HepG2 (cell line): ENCODE measurements around the gene GRIN3B. TPM values are rescaled to one million over a fixed set of nuclear protein-coding genes. Genes with fewer than 3 reads are reported as not detected.

ENCODE experiments used
- CENPBD1 ChIP-seq: sonication (generic); formaldehyde crosslinking; IDR thresholded peaks from 2 replicates; pipeline ENCODE4 v1.8.0; 2022; ENCODE audit warnings: missing genetic modification reagents, low read depth, mild to moderate bottlenecking, borderline replicate concordance
- EED ChIP-seq: sonication (generic); formaldehyde crosslinking; IDR thresholded peaks from 2 replicates; pipeline ENCODE4 v1.5.0; 2020; ENCODE audit warnings: mild to moderate bottlenecking, missing genetic modification reagents
- IKZF1 ChIP-seq: fragments of 450-650 bp; IDR thresholded peaks from 2 replicates; pipeline ENCODE4 v1.7.1; 2016
- NR3C1 ChIP-seq: sonication (generic); formaldehyde crosslinking; IDR thresholded peaks from 2 replicates; pipeline ENCODE4 v1.4.0; 2020; ENCODE audit warnings: missing genetic modification reagents
- PAWR ChIP-seq: sonication (generic); formaldehyde crosslinking; IDR thresholded peaks from 2 replicates; pipeline ENCODE4 v1.4.0; 2020; ENCODE audit warnings: missing genetic modification reagents, mild to moderate bottlenecking, borderline replicate concordance
- SIN3A ChIP-seq: IDR thresholded peaks from 2 replicates; pipeline ENCODE4 v1.6.1; 2011; ENCODE audit warnings: low read depth, mild to moderate bottlenecking, control low read depth, low read length, borderline replicate concordance
- SMAD9 ChIP-seq: sonication (generic); formaldehyde crosslinking; IDR thresholded peaks from 2 replicates; pipeline ENCODE4 v1.5.1; 2020; ENCODE audit warnings: mild to moderate bottlenecking, missing genetic modification reagents
- SRSF9 ChIP-seq: fragments of 200-400 bp; formaldehyde crosslinking; IDR thresholded peaks from 2 replicates; pipeline ENCODE4 v1.6.1; 2018; ENCODE audit warnings: borderline replicate concordance, mild to moderate bottlenecking, low read depth, low read length; ENCODE audit not compliant: insufficient read depth, poor library complexity, severe bottlenecking
- THAP9 ChIP-seq: sonication (generic); formaldehyde crosslinking; IDR thresholded peaks from 2 replicates; pipeline ENCODE4; 2020; ENCODE audit warnings: missing genetic modification reagents, mild to moderate bottlenecking, borderline replicate concordance
- TMF1 ChIP-seq: sonication (generic); formaldehyde crosslinking; IDR thresholded peaks from 2 replicates; pipeline ENCODE4 v1.8.1; 2022; ENCODE audit warnings: low read depth, missing genetic modification reagents
- XRCC5 ChIP-seq: fragments of 200-400 bp; formaldehyde crosslinking; optimal IDR thresholded peaks from 2 replicates; pipeline ENCODE3; 2017; ENCODE audit warnings: mild to moderate bottlenecking, low read length
- ZBTB10 ChIP-seq: sonication (generic); formaldehyde crosslinking; IDR thresholded peaks from 2 replicates; pipeline ENCODE4 v1.4.0; 2020; ENCODE audit warnings: missing genetic modification reagents, borderline replicate concordance
- ZBTB46 ChIP-seq: sonication (generic); formaldehyde crosslinking; IDR thresholded peaks from 2 replicates; pipeline ENCODE4 v1.4.0; 2020; ENCODE audit warnings: mild to moderate bottlenecking, missing genetic modification reagents, borderline replicate concordance
- ZNF432 ChIP-seq: sonication (generic); formaldehyde crosslinking; IDR thresholded peaks from 2 replicates; pipeline ENCODE4 v1.5.0; 2020; ENCODE audit warnings: missing genetic modification reagents, mild to moderate bottlenecking, borderline replicate concordance
- ZNF510 ChIP-seq: sonication (generic); formaldehyde crosslinking; IDR thresholded peaks from 2 replicates; pipeline ENCODE4 v1.4.0; 2020; ENCODE audit warnings: low read depth, mild to moderate bottlenecking, missing genetic modification reagents
- ZNF567 ChIP-seq: sonication (generic); formaldehyde crosslinking; IDR thresholded peaks from 2 replicates; pipeline ENCODE4 v1.8.1; 2023; ENCODE audit warnings: mild to moderate bottlenecking, missing genetic modification reagents, borderline replicate concordance
- ZNF597 ChIP-seq: sonication (generic); formaldehyde crosslinking; IDR thresholded peaks from 2 replicates; pipeline ENCODE4 v1.5.0; 2020; ENCODE audit warnings: missing genetic modification reagents
- ZNF761 ChIP-seq: sonication (generic); formaldehyde crosslinking; conservative IDR thresholded peaks from 2 replicates; pipeline ENCODE4 v1.4.0; 2020; ENCODE audit warnings: mild to moderate bottlenecking, missing genetic modification reagents
- ZNF841 ChIP-seq: sonication (generic); formaldehyde crosslinking; IDR thresholded peaks from 2 replicates; pipeline ENCODE4 v1.8.1; 2023; ENCODE audit warnings: missing genetic modification reagents, borderline replicate concordance
- polyA plus RNA-seq, 8 experiments: library from polyadenylated mRNA; depleted of rRNA in 3 of 8; stranded (reverse) in 7 of 8; unstranded in 1 of 8; fragments of >200 nt; fragmentation: Illumina TruSeq in 4 of 8; extraction: Trizol in 4 of 8; gene quantifications; 2 replicates each; pipeline versions ENCODE4 v1.2.1 to v1.2.3, GENCODE V29; 2011 to 2016; ENCODE audit warnings: low read depth in 4 of 8, missing spikeins in 1 of 8, mixed read lengths in 1 of 8; ENCODE audit not compliant: insufficient read depth in 1 of 8
- total RNA-seq, 5 experiments: library from RNA; depleted of rRNA; stranded (reverse); fragments of >200 nt; fragmentation: Illumina TruSeq; extraction: Trizol; gene quantifications; 2 replicates each; pipeline ENCODE4 v1.2.3, GENCODE V29; 2016; ENCODE audit warnings: low read depth in 1 of 5

Gene GRIN3B
- total and polyA plus RNA-seq, 2 of the 13 experiments (the other 11 are each of a cell fraction or from before 2014, with no cell fraction given): 0.07 to 0.20 TPM

GRCh38 chr19:1025960-1026782 is 26.0 kb downstream of the GRIN3B start, which contains the start of gene CNN2 (continued):
- TF ChIP-seq XRCC5 (no peak), ZNF567 (no peak), IKZF1 (no peak), ZNF841 (CRISPR knock-in tag) (no peak), ZNF510 (CRISPR knock-in tag) (no peak), SRSF9 (no peak), SMAD9 (CRISPR knock-in tag) (no peak), PAWR (CRISPR knock-in tag) (no peak), EED (no peak), THAP9 (CRISPR knock-in tag) (no peak), NR3C1 (CRISPR knock-in tag) (no peak), ZNF432 (CRISPR knock-in tag) (no peak), CENPBD1 (CRISPR knock-in tag) (no peak), ZNF597 (CRISPR knock-in tag) (no peak), SIN3A (no peak), ZBTB46 (no peak), ZBTB10 (CRISPR knock-in tag) (no peak; the same call in 1 of the 2 replicates), ZNF761 (CRISPR knock-in tag) (no peak), TMF1 (CRISPR knock-in tag) (peak; percentile 76; the same call in 1 of the 2 replicates)
